Stimulated activated CD4-positive, alpha-beta T cell treated with anti-CD3 and anti-CD28 coated beads, Interleukin-2, amount 100 ng/mL, for 4 hours (primary cell): ENCODE measurements around the gene RNASE7.

Experiments used
- DNase-seq: peaks from one replicate; pipeline ENCODE4 v3.0.0-alpha.2; 2020; ENCODE audit warnings: low read depth

The RNASE7 gene

DNA sequence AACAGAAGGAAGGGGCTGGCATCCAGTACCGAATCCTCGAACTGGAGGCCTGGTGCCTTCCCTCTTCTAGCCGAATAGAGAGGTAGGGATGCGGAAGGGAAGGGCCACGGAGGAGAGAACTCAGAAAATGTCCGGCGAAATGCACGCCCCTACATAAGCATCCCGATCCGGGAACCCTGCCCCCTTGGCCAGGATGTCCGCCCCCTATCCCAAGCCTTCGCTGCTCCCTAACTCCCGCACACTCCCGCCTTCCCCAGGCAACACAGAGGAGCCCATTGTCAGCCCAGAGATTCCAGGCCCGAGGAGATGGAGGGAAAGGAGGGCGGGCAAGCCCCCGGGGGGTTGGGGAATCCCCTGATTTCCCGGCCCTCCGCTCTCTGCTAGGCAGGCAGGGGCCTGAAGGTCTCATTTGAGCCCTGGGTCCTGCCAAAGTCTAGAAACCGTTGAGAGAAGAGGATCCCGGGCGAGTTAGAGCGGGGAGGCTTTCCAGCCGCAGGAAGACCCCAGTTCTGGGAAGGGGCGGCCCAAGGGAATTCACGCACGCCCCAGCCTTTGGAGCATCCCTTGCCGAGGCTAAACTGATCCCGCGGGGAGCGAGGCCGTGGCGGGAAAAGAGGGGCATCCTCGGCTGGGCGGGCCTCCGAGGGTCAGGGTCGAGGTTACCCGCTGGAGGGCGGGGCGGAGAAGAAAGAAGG, 27.4 kb downstream of the RNASE7 start:
- no peak for DNase-seq

- DNase-seq: no peak
These were observed 28.0 kb downstream of the RNASE7 start, which contains the start of gene ARHGEF40 for GRCh38 chr14:21070083-21070609. Gene ARHGEF40, plus strand, starts transcription at chr14:21070304. Its CDS starts 93 bp downstream, at chr14:21070397.

- DNase-seq: no peak
These were observed 28.6 kb downstream of the RNASE7 start for GRCh38 chr14:21070610-21071224.

GRCh38 chr14:21071225-21072030, 29.3 kb downstream of the RNASE7 start:
- DNase-seq: peak; percentile 19

GRCh38 chr14:21072031-21072473, 29.9 kb downstream of the RNASE7 start:
- DNase-seq: no peak

DNA sequence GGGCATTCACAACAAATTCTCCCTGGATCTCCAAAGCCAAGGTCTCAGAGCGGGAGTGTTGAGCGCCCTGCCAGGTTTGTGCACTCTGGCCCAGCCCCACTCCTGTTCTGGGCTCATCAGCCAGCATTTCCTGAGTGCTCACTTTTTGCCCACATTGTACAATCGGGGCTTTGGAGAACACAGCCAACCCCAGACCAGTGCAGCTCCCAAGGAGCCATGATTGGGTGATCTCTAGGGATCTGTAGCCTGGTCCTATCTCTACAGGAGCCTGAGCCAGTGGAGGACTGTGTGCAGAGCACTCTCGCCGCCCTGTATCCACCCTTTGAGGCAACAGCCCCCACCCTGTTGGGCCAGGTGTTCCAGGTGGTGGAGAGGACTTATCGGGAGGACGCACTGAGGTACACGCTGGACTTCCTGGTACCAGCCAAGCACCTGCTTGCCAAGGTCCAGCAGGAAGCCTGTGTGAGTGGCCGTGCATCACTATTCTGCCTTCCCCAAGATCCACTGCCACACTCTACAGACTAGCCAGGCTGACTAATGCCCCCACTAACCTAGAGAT, 30.7 kb downstream of the RNASE7 start:
- DNase-seq: no peak

DNA sequence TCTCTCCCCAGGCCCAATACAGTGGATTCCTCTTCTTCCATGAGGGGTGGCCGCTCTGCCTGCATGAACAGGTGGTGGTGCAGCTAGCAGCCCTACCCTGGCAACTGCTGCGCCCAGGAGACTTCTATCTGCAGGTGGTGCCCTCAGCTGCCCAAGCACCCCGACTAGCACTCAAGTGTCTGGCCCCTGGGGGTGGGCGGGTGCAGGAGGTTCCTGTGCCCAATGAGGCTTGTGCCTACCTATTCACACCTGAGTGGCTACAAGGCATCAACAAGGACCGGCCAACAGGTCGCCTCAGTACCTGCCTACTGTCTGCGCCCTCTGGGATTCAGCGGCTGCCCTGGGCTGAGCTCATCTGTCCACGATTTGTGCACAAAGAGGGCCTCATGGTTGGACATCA, 31.8 kb downstream of the RNASE7 start:
- DNase-seq: no peak

DNA sequence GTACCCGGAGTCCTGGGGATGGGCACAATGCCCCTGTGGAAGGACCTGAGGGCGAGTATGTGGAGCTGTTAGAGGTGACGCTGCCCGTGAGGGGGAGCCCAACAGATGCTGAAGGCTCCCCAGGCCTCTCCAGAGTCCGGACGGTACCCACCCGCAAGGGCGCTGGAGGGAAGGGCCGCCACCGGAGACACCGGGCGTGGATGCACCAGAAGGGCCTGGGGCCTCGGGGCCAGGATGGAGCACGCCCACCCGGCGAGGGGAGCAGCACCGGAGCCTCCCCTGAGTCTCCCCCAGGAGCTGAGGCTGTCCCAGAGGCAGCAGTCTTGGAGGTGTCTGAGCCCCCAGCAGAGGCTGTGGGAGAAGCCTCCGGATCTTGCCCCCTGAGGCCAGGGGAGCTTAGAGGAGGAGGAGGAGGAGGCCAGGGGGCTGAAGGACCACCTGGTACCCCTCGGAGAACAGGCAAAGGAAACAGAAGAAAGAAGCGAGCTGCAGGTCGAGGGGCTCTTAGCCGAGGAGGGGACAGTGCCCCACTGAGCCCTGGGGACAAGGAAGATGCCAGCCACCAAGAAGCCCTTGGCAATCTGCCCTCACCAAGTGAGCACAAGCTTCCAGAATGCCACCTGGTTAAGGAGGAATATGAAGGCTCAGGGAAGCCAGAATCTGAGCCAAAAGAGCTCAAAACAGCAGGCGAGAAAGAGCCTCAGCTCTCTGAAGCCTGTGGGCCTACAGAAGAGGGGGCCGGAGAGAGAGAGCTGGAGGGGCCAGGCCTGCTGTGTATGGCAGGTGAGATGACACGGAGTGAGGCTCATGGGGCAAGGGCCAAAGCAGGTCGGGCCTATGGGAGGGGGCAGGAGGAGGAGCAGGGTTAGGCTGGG, 32.5 kb downstream of the RNASE7 start:
- no peak for DNase-seq

DNA sequence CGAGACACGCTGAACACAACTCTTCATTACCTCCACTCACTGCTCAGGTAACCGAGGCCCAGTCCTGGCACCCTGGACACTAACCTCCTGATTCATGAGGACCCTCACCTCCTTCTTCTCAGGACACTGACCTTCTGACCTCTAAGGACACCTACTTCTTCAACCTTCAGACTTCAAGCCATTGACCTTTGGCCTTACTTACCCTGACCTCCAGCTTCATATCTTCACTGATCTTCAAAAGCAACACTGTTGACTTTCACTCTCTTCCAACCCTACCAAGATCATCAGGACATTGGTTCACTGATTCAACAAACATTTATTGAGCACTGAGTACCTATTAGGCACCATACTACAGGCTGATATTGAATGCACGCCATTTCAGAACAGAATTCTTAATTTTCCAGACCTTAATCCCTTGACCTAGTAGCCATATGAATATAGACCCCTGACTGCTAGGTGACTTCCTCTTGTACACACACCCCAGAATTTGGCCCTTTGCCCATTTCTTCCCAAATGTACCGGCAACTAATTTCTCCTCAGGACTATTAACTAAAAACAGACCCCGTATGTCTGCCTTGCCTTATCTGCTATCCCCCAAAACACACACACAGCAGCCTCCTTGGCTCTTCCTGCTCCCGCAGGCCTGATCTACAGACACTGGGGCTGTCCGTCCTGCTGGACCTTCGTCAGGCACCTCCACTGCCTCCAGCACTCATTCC, 33.7 kb downstream of the RNASE7 start:
- no peak for DNase-seq

- DNase-seq: no peak
These were observed 35.5 kb downstream of the RNASE7 start for GRCh38 chr14:21077672-21078071.

DNA sequence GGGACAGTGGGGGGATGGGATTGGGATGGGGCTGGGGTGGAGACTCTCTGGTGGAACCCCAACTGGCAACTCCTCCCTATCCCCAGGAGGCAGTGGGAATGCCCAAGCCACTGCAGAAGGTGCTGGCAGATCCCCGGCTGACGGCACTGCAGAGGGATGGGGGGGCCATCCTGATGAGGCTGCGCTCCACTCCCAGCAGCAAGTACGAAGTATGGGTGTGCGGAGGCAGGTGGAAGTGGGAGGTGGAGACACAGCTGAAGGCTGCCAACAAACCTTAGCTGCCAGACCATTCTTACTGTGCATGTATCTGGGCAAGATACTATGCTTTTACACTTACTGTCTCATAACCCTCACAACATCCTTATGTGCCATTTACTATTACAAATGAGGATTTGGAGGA, 36.1 kb downstream of the RNASE7 start:
- no peak for DNase-seq

DNA sequence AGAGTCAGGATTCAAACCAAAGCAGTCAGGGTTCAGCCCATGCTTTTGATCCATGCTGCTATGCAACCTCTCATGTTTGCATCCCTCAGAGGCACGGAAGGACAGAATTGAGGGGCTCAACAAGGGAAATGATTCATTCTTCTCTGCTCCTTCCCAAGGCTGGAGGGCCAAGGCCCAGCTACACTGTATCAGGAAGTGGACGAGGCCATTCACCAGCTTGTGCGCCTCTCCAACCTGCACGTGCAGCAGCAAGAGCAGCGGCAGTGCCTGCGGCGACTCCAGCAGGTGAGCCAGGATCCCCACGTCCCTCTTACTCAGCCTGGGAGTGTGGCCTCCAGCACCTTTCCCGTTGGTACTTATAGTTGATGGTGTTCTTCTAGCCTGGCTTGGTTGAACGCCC, 36.6 kb downstream of the RNASE7 start:
- DNase-seq: no peak

GRCh38 chr14:21081521-21082142, 39.5 kb downstream of the RNASE7 start:
- DNase-seq: no peak

DNA sequence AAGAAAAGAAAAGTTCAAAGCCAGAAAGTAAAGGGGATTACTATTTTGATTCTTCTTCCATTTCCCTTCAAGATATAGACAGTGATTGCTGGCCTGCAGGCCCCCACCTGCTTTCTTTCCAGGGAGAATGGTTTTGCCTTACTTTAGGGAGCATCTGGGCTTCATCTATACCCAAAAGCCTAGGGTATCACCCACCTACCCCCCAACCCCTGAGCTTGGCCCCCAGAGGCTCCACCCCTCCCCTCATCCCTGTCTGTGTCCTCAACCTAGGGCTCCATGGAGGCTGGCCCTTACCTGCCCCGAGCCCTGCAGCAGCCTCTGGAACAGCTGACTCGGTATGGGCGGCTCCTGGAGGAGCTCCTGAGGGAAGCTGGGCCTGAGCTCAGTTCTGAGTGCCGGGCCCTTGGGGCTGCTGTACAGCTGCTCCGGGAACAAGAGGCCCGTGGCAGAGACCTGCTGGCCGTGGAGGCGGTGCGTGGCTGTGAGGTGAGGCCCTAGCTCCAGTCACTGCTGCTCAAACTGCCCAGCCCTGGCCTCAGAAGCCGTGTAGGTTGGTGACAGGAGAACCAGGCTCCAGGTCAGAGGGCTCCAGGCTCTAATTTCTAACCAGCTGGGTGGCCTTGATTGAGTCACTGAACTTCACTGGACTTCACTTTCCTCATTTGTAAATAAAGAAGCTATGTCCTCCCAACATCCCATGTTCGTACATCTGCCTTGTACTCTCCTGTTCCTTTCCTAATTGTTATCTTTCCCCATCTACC, 41.6 kb downstream of the RNASE7 start:
- DNase-seq: no peak

DNA sequence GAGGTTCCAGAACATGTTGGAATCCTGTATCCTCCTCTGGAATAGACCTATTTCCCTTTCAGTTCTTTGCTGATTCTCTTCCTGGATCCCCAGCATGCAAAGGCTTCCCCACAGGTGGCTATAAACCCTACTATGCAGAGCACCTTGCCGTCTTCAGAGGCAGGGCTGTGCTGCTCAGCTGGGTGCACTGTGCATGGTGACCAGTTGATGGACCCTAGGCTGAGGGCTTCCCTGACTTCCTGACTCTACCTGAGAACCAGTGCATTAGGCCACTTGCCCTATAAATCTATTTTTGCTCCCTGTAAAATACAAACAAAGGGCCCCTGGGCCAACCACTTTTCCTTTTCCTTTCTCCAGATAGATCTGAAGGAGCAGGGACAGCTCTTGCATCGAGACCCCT, 42.2 kb downstream of the RNASE7 start:
- no peak for DNase-seq

- no peak for DNase-seq
These were observed 43.1 kb downstream of the RNASE7 start for GRCh38 chr14:21084998-21085853.

DNA sequence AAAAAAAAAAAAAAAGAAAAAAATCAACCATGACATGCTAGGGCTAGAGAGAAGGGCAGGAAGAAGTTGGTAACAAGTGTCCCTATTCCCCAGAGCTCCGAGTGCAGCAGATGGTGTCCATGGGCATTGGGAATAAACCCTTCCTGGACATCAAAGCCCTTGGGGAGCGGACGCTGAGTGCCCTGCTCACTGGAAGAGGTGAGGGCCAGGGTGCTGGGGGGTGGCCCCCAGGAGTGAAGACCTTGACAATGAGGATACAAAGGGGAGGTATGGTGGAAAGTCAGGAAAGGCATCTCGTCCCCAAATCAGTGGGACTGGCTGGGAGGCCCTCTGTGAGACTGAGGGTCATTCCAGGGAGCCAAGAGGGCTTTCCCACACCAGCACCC, 44.7 kb downstream of the RNASE7 start:
- no peak for DNase-seq

GRCh38 chr14:21087294-21088091, 45.3 kb downstream of the RNASE7 start:
- DNase-seq: no peak
